Measurements from ENCODE around the gene AHI1. TPM values are rescaled to one million over a fixed set of nuclear protein-coding genes. Genes with fewer than 3 reads are reported as not detected.

AHI1 gene
- total RNA-seq, 5 donors from 2014 or later (not counting 1 experiment from before 2014, with no cell fraction given): 9.6 to 27.6 (median 15.8) TPM

DNA sequence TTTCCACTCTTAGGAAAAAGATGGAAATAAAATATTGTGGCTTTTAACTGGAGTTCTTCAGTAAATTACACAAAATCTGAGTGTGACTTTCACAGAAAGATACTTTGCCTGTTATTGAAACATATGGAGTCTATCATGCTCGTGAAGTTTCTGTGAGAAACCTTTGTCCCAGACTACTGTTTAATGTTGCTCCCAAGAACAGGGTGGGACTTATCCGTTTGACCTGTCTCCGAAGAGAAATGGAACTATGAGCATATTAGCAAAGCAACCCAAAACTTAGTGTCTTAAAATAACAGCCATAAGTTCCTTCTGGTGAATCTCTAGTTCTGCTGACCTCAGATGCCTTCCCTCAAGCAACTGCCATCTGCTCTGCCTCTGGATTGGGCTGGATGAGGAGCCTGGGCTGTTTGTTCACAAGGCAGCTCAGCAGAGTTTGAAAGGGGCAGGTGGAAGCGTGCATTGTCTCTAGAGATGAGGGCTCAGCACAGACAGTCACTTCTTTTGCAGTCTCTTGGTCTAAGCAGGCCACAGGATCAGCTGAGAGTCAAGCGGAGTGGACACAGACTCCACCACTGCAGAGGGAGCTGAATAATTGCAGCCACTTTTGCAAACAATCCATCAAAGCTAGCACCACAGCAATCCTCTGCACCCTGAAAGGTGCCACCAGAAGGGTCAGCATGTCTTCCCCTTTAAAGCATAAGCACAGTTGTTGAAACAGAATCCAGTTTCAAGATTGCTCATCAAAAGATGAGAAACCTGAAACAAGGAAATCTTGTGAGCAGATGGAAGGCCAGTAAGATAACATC is 263.7 kb downstream of the AHI1 start:
- no peak for DNase-seq
- POLR2A ChIA-PET: no interaction called here

More for the DNA sequence above, 263.7 kb downstream of the AHI1 start:
- Histone ChIP-seq H3K36me3 (ENCODE audit: control insufficient read depth in 2 of 2, extremely low read depth in 1 of 2, insufficient read depth in 1 of 2, low read length in 1 of 2) (no peaks in the 10 kb centered on the region), H3K4me3 (ENCODE audit: control insufficient read depth in 1 of 2, extremely low read depth in 1 of 2, low read length in 1 of 2) (no peak overlapping the region), H3K4me1 (ENCODE audit: control insufficient read depth in 1 of 2, extremely low read depth in 1 of 2, insufficient read depth in 2 of 2, low read length in 2 of 2) (peaks cover 0 to 3% of the 10 kb centered on the region in 2 experiments), H3K27me3 (replicated peaks in 1 of 2; ENCODE audit: control insufficient read depth in 2 of 2, extremely low read depth in 1 of 2, insufficient read depth in 2 of 2, low read length in 1 of 2) (no peaks in the 10 kb centered on the region), H3K9me3 (no peaks in the 10 kb centered on the region), H3K27ac (ENCODE audit: low read length) (no peak overlapping the region)
- WGBS (ENCODE audit: insufficient coverage): 59% methylated on average over 3 of the region's 5 CpGs
- H3K36me3 Mint-ChIP-seq: no peaks in the 10 kb centered on the region
- H3K27me3 Mint-ChIP-seq: no peaks in the 10 kb centered on the region
- ATAC-seq (replicated peaks in 1 of 4): no peak
- peaks cover 5 to 13% (median 7%) of the 10 kb centered on the region in 3 donors for H3K4me1 Mint-ChIP-seq
- CTCF ChIA-PET: no interaction called here
- no peaks in the 10 kb centered on the region for H3K9me3 Mint-ChIP-seq
- no peak overlapping the region for H3K27ac Mint-ChIP-seq
- H3K4me3 Mint-ChIP-seq: no peak overlapping the region
